HEK293 (cell line): ENCODE data around the gene RSPH9.

ENCODE experiments used
- AEBP2 ChIP-seq: fragments of 450-650 bp; formaldehyde crosslinking; IDR thresholded peaks from 2 replicates; pipeline ENCODE4 v1.5.1; 2016; ENCODE audit warnings: missing biosample characterization, missing genetic modification characterization, borderline replicate concordance
- GLI4 ChIP-seq: fragments of 450-650 bp; formaldehyde crosslinking; IDR thresholded peaks from 2 replicates; pipeline ENCODE4 v1.5.1; 2016; ENCODE audit warnings: missing biosample characterization, missing genetic modification characterization
- OSR2 ChIP-seq: fragments of 450-650 bp; formaldehyde crosslinking; IDR thresholded peaks from 2 replicates; pipeline ENCODE4 v1.5.1; 2016; ENCODE audit warnings: missing biosample characterization, missing genetic modification characterization
- OVOL3 ChIP-seq: fragments of 450-650 bp; formaldehyde crosslinking; IDR thresholded peaks from 2 replicates; pipeline ENCODE4 v1.5.1; 2016; ENCODE audit warnings: missing biosample characterization, missing genetic modification characterization
- PRDM6 ChIP-seq: fragments of 450-650 bp; formaldehyde crosslinking; IDR thresholded peaks from 2 replicates; pipeline ENCODE4 v1.5.1; 2017; ENCODE audit warnings: missing biosample characterization, missing genetic modification characterization
- SP2 ChIP-seq: fragments of 450-650 bp; formaldehyde crosslinking; IDR thresholded peaks from 2 replicates; pipeline ENCODE4 v1.5.1; 2016; ENCODE audit warnings: missing biosample characterization, missing genetic modification characterization
- ZBTB11 ChIP-seq: fragments of 450-650 bp; formaldehyde crosslinking; conservative IDR thresholded peaks from 2 replicates; pipeline ENCODE4 v1.5.1; 2016; ENCODE audit warnings: low read depth, missing biosample characterization, missing genetic modification characterization
- ZBTB26 ChIP-seq: fragments of 450-650 bp; formaldehyde crosslinking; optimal IDR thresholded peaks from 2 replicates; pipeline ENCODE3; 2016; ENCODE audit warnings: missing biosample characterization, mild to moderate bottlenecking, missing genetic modification characterization
- ZBTB8A ChIP-seq: fragments of 450-650 bp; formaldehyde crosslinking; IDR thresholded peaks from 2 replicates; pipeline ENCODE4 v1.5.1; 2016; ENCODE audit warnings: missing biosample characterization, missing genetic modification characterization
- ZFP41 ChIP-seq: fragments of 450-650 bp; formaldehyde crosslinking; IDR thresholded peaks from 2 replicates; pipeline ENCODE4 v1.5.1; 2016; ENCODE audit warnings: missing biosample characterization, missing genetic modification characterization, borderline replicate concordance
- ZNF146 ChIP-seq: fragments of 450-650 bp; formaldehyde crosslinking; IDR thresholded peaks from 2 replicates; pipeline ENCODE4 v1.5.1; 2016; ENCODE audit warnings: missing biosample characterization, missing genetic modification characterization
- ZNF18 ChIP-seq: fragments of 450-650 bp; formaldehyde crosslinking; IDR thresholded peaks from 2 replicates; pipeline ENCODE4 v1.5.1; 2016; ENCODE audit warnings: missing biosample characterization, missing genetic modification characterization
- ZNF23 ChIP-seq: fragments of 450-650 bp; formaldehyde crosslinking; IDR thresholded peaks from 2 replicates; pipeline ENCODE4 v1.5.1; 2016; ENCODE audit warnings: missing biosample characterization, missing genetic modification characterization, borderline replicate concordance
- ZNF24 ChIP-seq: fragments of 450-650 bp; formaldehyde crosslinking; IDR thresholded peaks from 2 replicates; pipeline ENCODE4 v1.5.1; 2016; ENCODE audit warnings: missing biosample characterization, missing genetic modification characterization
- ZNF248 ChIP-seq: fragments of 450-650 bp; formaldehyde crosslinking; IDR thresholded peaks from 2 replicates; pipeline ENCODE4 v1.5.1; 2017; ENCODE audit warnings: missing biosample characterization, missing genetic modification characterization
- ZNF362 ChIP-seq: fragments of 450-650 bp; formaldehyde crosslinking; IDR thresholded peaks from 2 replicates; pipeline ENCODE4 v1.5.1; 2016; ENCODE audit warnings: missing biosample characterization, missing genetic modification characterization
- ZNF366 ChIP-seq: fragments of 450-650 bp; formaldehyde crosslinking; conservative IDR thresholded peaks from 2 replicates; pipeline ENCODE4 v1.5.1; 2016; ENCODE audit warnings: missing biosample characterization, missing genetic modification characterization
- ZNF426 ChIP-seq: fragments of 450-650 bp; formaldehyde crosslinking; IDR thresholded peaks from 2 replicates; pipeline ENCODE4 v1.5.1; 2017; ENCODE audit warnings: missing biosample characterization, missing genetic modification characterization, mild to moderate bottlenecking, inconsistent platforms, moderate library complexity
- ZNF514 ChIP-seq: fragments of 450-650 bp; formaldehyde crosslinking; IDR thresholded peaks from 2 replicates; pipeline ENCODE4 v1.5.1; 2016; ENCODE audit warnings: missing biosample characterization, missing genetic modification characterization
- ZNF621 ChIP-seq: fragments of 450-650 bp; formaldehyde crosslinking; IDR thresholded peaks from 2 replicates; pipeline ENCODE4 v1.5.1; 2017; ENCODE audit warnings: missing biosample characterization, missing genetic modification characterization
- ZNF624 ChIP-seq: fragments of 450-650 bp; formaldehyde crosslinking; IDR thresholded peaks from 2 replicates; pipeline ENCODE4 v1.5.1; 2017; ENCODE audit warnings: missing biosample characterization, missing genetic modification characterization
- ZNF639 ChIP-seq: fragments of 450-650 bp; formaldehyde crosslinking; IDR thresholded peaks from 2 replicates; pipeline ENCODE4 v1.5.1; 2016; ENCODE audit warnings: missing biosample characterization, missing genetic modification characterization
- ZNF645 ChIP-seq: fragments of 450-650 bp; formaldehyde crosslinking; IDR thresholded peaks from 2 replicates; pipeline ENCODE4; 2016; ENCODE audit warnings: missing biosample characterization, missing genetic modification characterization
- ZNF654 ChIP-seq: fragments of 450-650 bp; formaldehyde crosslinking; IDR thresholded peaks from 2 replicates; pipeline ENCODE4 v1.5.1; 2016; ENCODE audit warnings: low read depth, missing biosample characterization, missing genetic modification characterization
- ZNF701 ChIP-seq: fragments of 450-650 bp; formaldehyde crosslinking; IDR thresholded peaks from 2 replicates; pipeline ENCODE4 v1.5.1; 2016; ENCODE audit warnings: missing biosample characterization, missing genetic modification characterization
- ZSCAN30 ChIP-seq: fragments of 450-650 bp; IDR thresholded peaks from 2 replicates; pipeline ENCODE4 v1.5.1; 2018; ENCODE audit warnings: missing biosample characterization, mild to moderate bottlenecking, missing genetic modification characterization, moderate library complexity

RSPH9 gene

GRCh38 chr6:43687437-43688347 lies 42.9 kb downstream of the RSPH9 start, which contains the start of gene MRPS18A (continued):
- TF ChIP-seq ZNF18 (tag by site-specific recombination), result no peak
- no peak for TF ChIP-seq ZNF426 (tag by site-specific recombination)
- 0 out of 2 replicates have a peak, but pooled peaks have one; percentile 9 for TF ChIP-seq OVOL3
- TF ChIP-seq ZBTB26 (tag by site-specific recombination), result peak; percentile 16
- no peak for TF ChIP-seq GLI4 (tag by site-specific recombination)
- peak; percentile 82 for TF ChIP-seq ZBTB11 (tag by site-specific recombination)
- no peak for TF ChIP-seq AEBP2
- TF ChIP-seq ZNF23, result no peak
- TF ChIP-seq ZNF624 (tag by site-specific recombination), result no peak
- TF ChIP-seq ZNF701 (tag by site-specific recombination), result no peak
- no peak for TF ChIP-seq ZNF24 (tag by site-specific recombination)
- TF ChIP-seq ZNF639 (tag by site-specific recombination), result no peak
- TF ChIP-seq ZNF362, result no peak
- no peak for TF ChIP-seq ZNF248 (tag by site-specific recombination)
- no peak for TF ChIP-seq ZNF146 (tag by site-specific recombination)
- no peak for TF ChIP-seq ZNF645
- TF ChIP-seq ZSCAN30 (tag by site-specific recombination), result no peak
- TF ChIP-seq ZNF621 (tag by site-specific recombination), result no peak
- TF ChIP-seq ZNF366, result no peak
- TF ChIP-seq SP2 (tag by site-specific recombination), result peak; percentile 93
- no peak for TF ChIP-seq ZFP41
- TF ChIP-seq ZNF514 (tag by site-specific recombination), result no peak
- TF ChIP-seq PRDM6 (tag by site-specific recombination), result no peak
- TF ChIP-seq ZBTB8A (tag by site-specific recombination), result peak; percentile 55; the same call in 1 of the 2 replicates
- TF ChIP-seq ZNF654 (tag by site-specific recombination), result no peak
- no peak for TF ChIP-seq OSR2 (tag by site-specific recombination)
